HepG2 (cell line): Measurements from ENCODE around the gene ANKRD10. TPM values are rescaled to one million over a fixed set of nuclear protein-coding genes. Genes with fewer than 3 reads are reported as not detected.
A peak's percentile ranks its signal among the peaks of the same experiment; 100 is the strongest.

Experiments
- KLF12 ChIP-seq: sonication (generic); formaldehyde crosslinking; IDR thresholded peaks from 2 replicates; pipeline ENCODE4 v1.4.0; 2020; ENCODE audit warnings: missing genetic modification reagents, borderline replicate concordance
- MBD4 ChIP-seq: IDR thresholded peaks from 2 replicates; pipeline ENCODE4 v1.6.1; 2012; ENCODE audit warnings: low read length, inconsistent platforms, borderline replicate concordance
- PATZ1 ChIP-seq: sonication (generic); formaldehyde crosslinking; IDR thresholded peaks from 2 replicates; pipeline ENCODE4 v1.4.0; 2020; ENCODE audit warnings: missing genetic modification reagents
- POGK ChIP-seq: sonication (generic); formaldehyde crosslinking; conservative IDR thresholded peaks from 2 replicates; pipeline ENCODE4 v1.8.0; 2022; ENCODE audit warnings: mild to moderate bottlenecking, moderate library complexity, missing genetic modification reagents
- POLR2A ChIP-seq, 2 experiments: IDR thresholded peaks; 2 replicates each; pipeline ENCODE4 v1.6.1; 2011; ENCODE audit warnings: low read depth in 2 of 2, low read length in 2 of 2, mild to moderate bottlenecking in 1 of 2, moderate library complexity in 1 of 2; ENCODE audit not compliant: insufficient read depth in 1 of 2
- STAT5B ChIP-seq: sonication (generic); formaldehyde crosslinking; IDR thresholded peaks from 2 replicates; pipeline ENCODE4 v1.4.0; 2020; ENCODE audit warnings: missing genetic modification reagents
- TFDP2 ChIP-seq: sonication (generic); formaldehyde crosslinking; IDR thresholded peaks from 2 replicates; pipeline ENCODE4 v1.4.0; 2020; ENCODE audit warnings: missing genetic modification reagents
- THAP11 ChIP-seq: IDR thresholded peaks from 2 replicates; pipeline ENCODE4 v1.6.1; 2016; ENCODE audit warnings: missing biosample characterization, missing genetic modification reagents
- TRAFD1 ChIP-seq: sonication (generic); formaldehyde crosslinking; IDR thresholded peaks from 2 replicates; pipeline ENCODE4 v1.5.1; 2020; ENCODE audit warnings: missing genetic modification reagents, mild to moderate bottlenecking, borderline replicate concordance
- ZBTB34 ChIP-seq: sonication (generic); formaldehyde crosslinking; IDR thresholded peaks from 2 replicates; pipeline ENCODE4 v1.8.0; 2022; ENCODE audit warnings: mild to moderate bottlenecking, missing genetic modification reagents
- ZFP36L2 ChIP-seq: sonication (generic); formaldehyde crosslinking; IDR thresholded peaks from 2 replicates; pipeline ENCODE4 v1.4.0; 2020; ENCODE audit warnings: missing genetic modification reagents
- ZHX1 ChIP-seq: sonication (generic); formaldehyde crosslinking; IDR thresholded peaks from 2 replicates; pipeline ENCODE4 v1.8.1; 2022; ENCODE audit warnings: low read depth, mild to moderate bottlenecking, missing genetic modification reagents
- ZNF343 ChIP-seq: sonication (generic); formaldehyde crosslinking; IDR thresholded peaks from 2 replicates; pipeline ENCODE4 v1.4.0; 2020; ENCODE audit warnings: mild to moderate bottlenecking, missing genetic modification reagents
- ZNF552 ChIP-seq: sonication (generic); formaldehyde crosslinking; IDR thresholded peaks from 2 replicates; pipeline ENCODE4 v1.9.0; 2022; ENCODE audit warnings: missing genetic modification reagents, mild to moderate bottlenecking, borderline replicate concordance
- ZNF672 ChIP-seq: sonication (generic); formaldehyde crosslinking; IDR thresholded peaks from 2 replicates; pipeline ENCODE4 v1.8.1; 2022; ENCODE audit warnings: missing genetic modification reagents
- ZSCAN21 ChIP-seq: sonication (generic); formaldehyde crosslinking; IDR thresholded peaks from 2 replicates; pipeline ENCODE4 v1.8.0; 2022; ENCODE audit warnings: mild to moderate bottlenecking, missing genetic modification reagents, moderate library complexity, borderline replicate concordance
- polyA plus RNA-seq, 8 experiments: library from polyadenylated mRNA; depleted of rRNA in 3 of 8; stranded (reverse) in 7 of 8; unstranded in 1 of 8; fragments of >200 nt; fragmentation: Illumina TruSeq in 4 of 8; extraction: Trizol in 4 of 8; gene quantifications; 2 replicates each; pipeline versions ENCODE4 v1.2.1 to v1.2.3, GENCODE V29; 2011 to 2016; ENCODE audit warnings: low read depth in 4 of 8, missing spikeins in 1 of 8, mixed read lengths in 1 of 8; ENCODE audit not compliant: insufficient read depth in 1 of 8
- total RNA-seq, 5 experiments: library from RNA; depleted of rRNA; stranded (reverse); fragments of >200 nt; fragmentation: Illumina TruSeq; extraction: Trizol; gene quantifications; 2 replicates each; pipeline ENCODE4 v1.2.3, GENCODE V29; 2016; ENCODE audit warnings: low read depth in 1 of 5

Gene ANKRD10
- total and polyA plus RNA-seq, 2 of the 13 experiments (the other 11 are each of a cell fraction or from before 2014, with no cell fraction given) = 108 to 115 TPM

GRCh38 chr13:110914331-110915056 lies 375 bp downstream of the ANKRD10 start (continued):
- TF ChIP-seq ZNF343 (CRISPR knock-in tag) (no peak), KLF12 (CRISPR knock-in tag) (peak; percentile 85), MBD4 (no peak), ZBTB34 (CRISPR knock-in tag) (no peak), ZFP36L2 (no peak), TRAFD1 (CRISPR knock-in tag) (no peak), STAT5B (CRISPR knock-in tag) (no peak), PATZ1 (CRISPR knock-in tag) (no peak), POLR2A (IDR thresholded peaks at IDR 0.05; ENCODE audit: insufficient read depth in 1 of 2, low read depth in 2 of 2, low read length in 2 of 2) (peak; percentile 76 to 88), ZHX1 (no peak), ZSCAN21 (CRISPR knock-in tag) (no peak; the same call in 1 of the 2 replicates), POGK (no peak; the same call in none of the 2 replicates), ZNF672 (CRISPR knock-in tag) (no peak), ZNF552 (no peak), TFDP2 (peak; percentile 26; the same call in 1 of the 2 replicates), THAP11 (CRISPR knock-in tag) (no peak; the same call in 1 of the 2 replicates)
